Duodenal mucosa (tissue), 2 donors: ENCODE measurements around the gene GTF3C2.

Source experiments
- H3K27ac ChIP-seq: one replicate; pipeline ENCODE4 v1.7.0; 2013; ENCODE audit warnings: low read depth, low read length
- H3K27me3 ChIP-seq, 2 donors: one replicate each; pipeline ENCODE4 v1.7.0; 2013; ENCODE audit warnings: low read length in 2 of 2, control low read depth in 1 of 2; ENCODE audit not compliant: insufficient read depth in 2 of 2, control insufficient read depth in 1 of 2
- H3K36me3 ChIP-seq, 2 donors: one replicate each; pipeline ENCODE4 v1.7.0; 2013; ENCODE audit warnings: low read length in 2 of 2, control low read depth in 1 of 2; ENCODE audit not compliant: insufficient read depth in 2 of 2, control insufficient read depth in 1 of 2
- H3K4me1 ChIP-seq, 2 donors: one replicate each; pipeline ENCODE4 v1.7.0; 2013; ENCODE audit warnings: low read length in 2 of 2, control low read depth in 1 of 2; ENCODE audit not compliant: insufficient read depth in 2 of 2, control insufficient read depth in 1 of 2
- H3K4me3 ChIP-seq, 2 donors: one replicate each; pipeline ENCODE4 v1.7.0; 2013; ENCODE audit warnings: low read length in 2 of 2, low read depth in 1 of 2
- H3K9ac ChIP-seq, 2 donors: one replicate each; pipeline ENCODE4 v1.7.0; 2013; ENCODE audit warnings: low read length in 2 of 2, low read depth in 1 of 2
- H3K9me3 ChIP-seq, 2 donors: one replicate each; pipeline ENCODE4 v1.7.0; 2013; ENCODE audit warnings: low read length in 2 of 2, control low read depth in 1 of 2; ENCODE audit not compliant: control insufficient read depth in 1 of 2

GTF3C2 gene

GRCh38 chr2:27281855-27282559 lies 74.6 kb downstream of the GTF3C2 start, which contains the start of gene TRIM54:
TSS of gene TRIM54 (plus strand) at chr2:27282429. CDS start at chr2:27282732, 303 bp downstream.
- H3K27ac ChIP-seq = no peak within 1 kb of the TSS

GRCh38 chr2:27281442-27281841 lies 75.1 kb downstream of the GTF3C2 start:
- no peaks in the 10 kb centered on the region for H3K4me1 ChIP-seq
- H3K4me3 ChIP-seq = no peak overlapping the region
- no peaks in the 10 kb centered on the region for H3K9me3 ChIP-seq
- H3K27ac ChIP-seq = no peak overlapping the region
- H3K9ac ChIP-seq = no peak overlapping the region
- H3K27me3 ChIP-seq = peaks cover 26 to 29% of the 10 kb centered on the region in 2 donors
- H3K36me3 ChIP-seq = no peaks in the 10 kb centered on the region

More at GRCh38 chr2:27281855-27282559, 74.6 kb downstream of the GTF3C2 start, which contains the start of gene TRIM54:
- H3K27me3 ChIP-seq = peaks cover 26 to 29% of the 10 kb centered on the region in 2 donors
- H3K9ac ChIP-seq = no peak within 1 kb of the TSS
- no peaks in the 10 kb centered on the region for H3K36me3 ChIP-seq
- no peak within 1 kb of the TSS for H3K4me3 ChIP-seq
- H3K4me1 ChIP-seq = no peaks in the 10 kb centered on the region
- H3K9me3 ChIP-seq = no peaks in the 10 kb centered on the region

GRCh38 chr2:27280826-27281225 lies 75.7 kb downstream of the GTF3C2 start:
- no peak overlapping the region for H3K4me3 ChIP-seq
- no peak overlapping the region for H3K9ac ChIP-seq
- H3K36me3 ChIP-seq = no peaks in the 10 kb centered on the region
- H3K27me3 ChIP-seq = peaks cover 26 to 29% of the 10 kb centered on the region in 2 donors
- no peaks in the 10 kb centered on the region for H3K4me1 ChIP-seq
- no peaks in the 10 kb centered on the region for H3K9me3 ChIP-seq
- no peak overlapping the region for H3K27ac ChIP-seq

GRCh38 chr2:27278010-27278409 lies 78.6 kb downstream of the GTF3C2 start:
- Histone ChIP-seq H3K36me3 (no peaks in the 10 kb centered on the region), H3K9me3 (no peaks in the 10 kb centered on the region), H3K9ac (no peak overlapping the region), H3K4me1 (no peaks in the 10 kb centered on the region), H3K27me3 (peaks cover 12 to 23% of the 10 kb centered on the region in 2 donors), H3K4me3 (no peak overlapping the region), H3K27ac (no peak overlapping the region)
